Immature natural killer cell (primary cell): Measurements from ENCODE around the gene SREBF1. TPM values are rescaled to one million over a fixed set of nuclear protein-coding genes. Genes with fewer than 3 reads are reported as not detected.

Experiments
- DNase-seq, 3 donors: peaks; one replicate each; pipeline ENCODE4 v3.0.0; 2022; ENCODE audit warnings: mixed read lengths in 1 of 3
- H3K27ac Mint-ChIP-seq, 6 donors: one replicate each; pipeline ENCODE4 v1.8.0; 2020; ENCODE audit warnings: mixed read lengths in 6 of 6, mild to moderate bottlenecking in 5 of 6, inconsistent platforms in 4 of 6, moderate library complexity in 3 of 6
- H3K27me3 Mint-ChIP-seq, 3 donors: one replicate each; pipeline ENCODE4 v1.8.0; 2020 to 2021; ENCODE audit warnings: low read depth in 3 of 3, mild to moderate bottlenecking in 3 of 3, mixed read lengths in 3 of 3, moderate library complexity in 3 of 3, inconsistent platforms in 1 of 3
- H3K36me3 Mint-ChIP-seq, 3 donors: one replicate each; pipeline ENCODE4 v1.8.0; 2020; ENCODE audit warnings: mixed read lengths in 3 of 3, inconsistent platforms in 2 of 3, mild to moderate bottlenecking in 2 of 3
- H3K4me1 Mint-ChIP-seq, 2 donors: one replicate each; pipeline ENCODE4 v1.8.0; 2020; ENCODE audit warnings: inconsistent platforms in 2 of 2, mild to moderate bottlenecking in 2 of 2, mixed read lengths in 2 of 2, moderate library complexity in 1 of 2
- H3K4me3 Mint-ChIP-seq, 5 donors: one replicate each; pipeline ENCODE4 v1.8.0; 2020; ENCODE audit warnings: mild to moderate bottlenecking in 5 of 5, mixed read lengths in 5 of 5, inconsistent platforms in 3 of 5, moderate library complexity in 3 of 5
- H3K9me3 Mint-ChIP-seq, 6 donors: one replicate each; pipeline ENCODE4 v1.8.0; 2020; ENCODE audit warnings: mild to moderate bottlenecking in 6 of 6, mixed read lengths in 6 of 6, inconsistent platforms in 4 of 6, moderate library complexity in 3 of 6
- polyA plus RNA-seq, 3 donors: library from polyadenylated mRNA; unstranded; fragments of 300-500 nt; fragmentation: Illumina TruSeq; gene quantifications; one replicate each; pipeline ENCODE4 v1.2.3, GENCODE V29; 2021

SREBF1 gene
- polyA plus RNA-seq, 3 donors from 2014 or later = 2.9 to 13.4 (median 4.4) TPM

DNA sequence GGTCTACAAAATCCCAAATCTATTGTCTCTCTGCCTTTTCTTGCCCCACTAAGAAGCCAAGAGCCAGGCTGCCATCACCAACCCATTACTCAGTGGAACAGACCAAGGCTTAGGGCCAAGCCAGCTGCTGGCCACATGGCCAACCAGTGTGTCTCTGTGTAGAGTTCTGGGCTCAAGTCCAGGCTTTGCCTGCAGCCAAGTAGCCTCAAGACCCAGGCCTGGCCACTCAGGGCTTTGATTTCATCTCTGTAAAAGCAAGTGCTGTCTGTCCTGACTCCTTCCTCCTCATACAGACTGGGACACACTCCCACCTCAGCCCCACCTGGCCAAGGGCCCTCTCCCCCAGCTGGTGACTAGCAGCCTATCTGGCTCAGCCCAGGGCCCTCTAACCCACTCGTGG lies 14.6 kb downstream of the SREBF1 start:
- peaks cover 48 to 52% of the 10 kb centered on the region in 2 donors for H3K4me1 Mint-ChIP-seq
- no peak for DNase-seq
- H3K27me3 Mint-ChIP-seq = peaks cover 8 to 26% (median 14%) of the 10 kb centered on the region in 3 donors
- H3K27ac Mint-ChIP-seq = peak overlapping the region in 3 of 6 donors; percentile 16 to 49 (median 27)
- peak overlapping the region in 4 of 5 donors; percentile 1 to 63 (median 54) for H3K4me3 Mint-ChIP-seq
- H3K36me3 Mint-ChIP-seq = peaks cover 3 to 7% (median 6%) of the 10 kb centered on the region in 3 donors
- H3K9me3 Mint-ChIP-seq = no peaks in the 10 kb centered on the region

DNA sequence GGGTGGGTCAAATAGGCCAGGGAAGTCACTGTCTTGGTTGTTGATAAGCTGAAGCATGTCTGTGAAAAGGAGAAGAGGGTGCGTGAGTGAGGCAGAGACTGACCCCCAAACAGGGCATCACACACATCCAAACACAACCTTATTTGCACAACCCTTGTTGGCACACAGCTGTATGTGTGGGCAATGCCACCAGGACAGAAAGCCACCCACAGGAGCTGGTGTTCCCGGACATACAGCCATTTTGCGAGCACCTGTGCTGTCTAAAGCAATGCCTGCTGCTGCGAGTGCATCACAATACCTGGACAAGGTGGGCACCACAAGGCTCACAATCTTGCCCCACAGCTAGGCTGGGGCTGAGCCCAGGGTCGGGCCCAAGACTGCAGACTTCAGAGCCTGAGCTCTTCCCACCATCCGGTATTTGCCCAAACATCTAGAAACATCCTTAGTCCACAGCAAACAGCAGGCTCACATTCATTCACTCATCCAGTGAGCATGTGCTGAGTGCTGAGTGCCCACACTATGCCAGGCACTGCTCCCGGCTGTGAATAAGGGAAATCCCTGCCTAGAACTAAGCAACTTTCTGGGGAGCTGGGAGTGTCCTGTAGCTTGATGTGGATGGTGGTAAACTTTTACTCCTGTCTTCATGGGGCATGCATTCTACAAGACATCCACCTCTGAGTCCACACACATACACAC lies 16.2 kb downstream of the SREBF1 start:
- H3K4me1 Mint-ChIP-seq = peaks cover 33 to 36% of the 10 kb centered on the region in 2 donors
- DNase-seq = no peak
- H3K9me3 Mint-ChIP-seq = no peaks in the 10 kb centered on the region
- H3K27me3 Mint-ChIP-seq = peaks cover 9 to 31% (median 18%) of the 10 kb centered on the region in 3 donors
- H3K4me3 Mint-ChIP-seq = no peak overlapping the region
- H3K36me3 Mint-ChIP-seq = peaks cover 3 to 7% (median 6%) of the 10 kb centered on the region in 3 donors
- H3K27ac Mint-ChIP-seq = no peak overlapping the region

DNA sequence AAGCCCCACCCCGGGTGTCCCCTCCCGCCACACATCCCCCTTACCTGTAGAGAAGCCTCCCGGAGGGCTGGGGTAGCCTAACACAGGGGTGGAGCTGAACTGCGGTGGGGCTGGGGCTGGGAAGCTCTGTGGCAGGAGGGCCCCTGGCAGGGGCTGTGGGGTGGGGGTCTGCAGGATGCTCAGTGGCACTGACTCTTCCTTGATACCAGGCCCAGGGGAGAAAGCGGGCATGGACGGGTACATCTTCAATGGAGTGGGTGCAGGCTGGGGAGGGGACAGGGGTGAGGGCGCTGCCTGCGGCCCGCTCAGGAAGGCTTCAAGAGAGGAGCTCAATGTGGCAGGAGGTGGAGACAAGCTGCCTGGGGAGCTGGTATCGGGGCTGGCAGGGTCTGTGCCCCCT lies 16.7 kb downstream of the SREBF1 start:
- no peak overlapping the region for H3K27ac Mint-ChIP-seq
- H3K9me3 Mint-ChIP-seq = no peaks in the 10 kb centered on the region
- peaks cover 28 to 36% of the 10 kb centered on the region in 2 donors for H3K4me1 Mint-ChIP-seq
- peaks cover 11 to 30% (median 21%) of the 10 kb centered on the region in 3 donors for H3K27me3 Mint-ChIP-seq
- H3K4me3 Mint-ChIP-seq = no peak overlapping the region
- no peak for DNase-seq
- peaks cover 3 to 7% (median 6%) of the 10 kb centered on the region in 3 donors for H3K36me3 Mint-ChIP-seq

DNA sequence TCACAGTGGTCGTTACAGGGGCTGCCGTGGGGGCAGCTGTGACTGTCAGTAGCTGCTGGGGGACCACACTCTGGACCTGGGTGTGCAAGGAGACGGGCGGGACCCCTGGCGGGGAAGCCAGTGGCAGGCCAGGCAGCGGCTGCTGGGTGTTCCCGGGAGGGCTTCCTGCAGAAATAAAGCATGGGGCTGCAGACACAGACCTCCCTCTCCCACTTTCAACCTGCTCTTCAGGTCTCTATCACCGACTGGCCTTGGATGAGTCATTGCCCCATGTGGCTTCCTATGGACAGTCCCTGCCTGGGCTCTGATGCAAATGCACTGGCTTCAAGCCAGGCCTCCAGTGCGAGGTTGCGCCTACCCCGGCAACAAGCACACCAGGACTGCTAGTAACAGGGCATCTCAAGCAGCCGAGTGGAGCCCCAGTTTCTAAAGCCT lies 17.2 kb downstream of the SREBF1 start:
- peaks cover 23 to 31% of the 10 kb centered on the region in 2 donors for H3K4me1 Mint-ChIP-seq
- H3K36me3 Mint-ChIP-seq = peaks cover 3 to 7% (median 6%) of the 10 kb centered on the region in 3 donors
- H3K4me3 Mint-ChIP-seq = peak overlapping the region in 1 of 5 donors; percentile 22
- DNase-seq = peak; percentile 23 to 29 (median 26)
- peak overlapping the region in 2 of 6 donors; percentile 40 to 53 for H3K27ac Mint-ChIP-seq
- no peaks in the 10 kb centered on the region for H3K9me3 Mint-ChIP-seq
- H3K27me3 Mint-ChIP-seq = peaks cover 8 to 25% (median 19%) of the 10 kb centered on the region in 3 donors

DNA sequence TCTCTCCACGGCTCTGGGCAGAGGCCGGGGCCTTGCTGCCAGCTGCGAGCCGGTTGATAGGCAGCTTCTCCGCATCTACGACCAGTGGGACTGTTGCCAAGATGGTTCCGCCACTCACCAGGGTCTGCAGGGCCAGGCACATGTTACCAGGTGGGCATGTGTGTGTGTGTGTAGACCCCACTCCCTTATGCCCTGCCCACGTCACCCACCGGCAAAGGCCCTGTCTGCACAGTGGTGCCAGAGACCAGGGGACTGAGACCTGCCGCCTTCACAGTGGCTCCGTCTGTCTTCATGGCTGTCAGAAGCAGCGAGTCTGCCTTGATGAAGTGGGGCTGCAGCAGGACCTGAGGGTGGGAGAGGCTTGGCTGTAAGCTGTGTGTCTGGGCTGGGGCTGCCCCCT lies 17.7 kb downstream of the SREBF1 start:
- H3K36me3 Mint-ChIP-seq = peaks cover 3 to 7% (median 6%) of the 10 kb centered on the region in 3 donors
- H3K4me1 Mint-ChIP-seq = peaks cover 19 to 27% of the 10 kb centered on the region in 2 donors
- H3K4me3 Mint-ChIP-seq = no peak overlapping the region

DNA sequence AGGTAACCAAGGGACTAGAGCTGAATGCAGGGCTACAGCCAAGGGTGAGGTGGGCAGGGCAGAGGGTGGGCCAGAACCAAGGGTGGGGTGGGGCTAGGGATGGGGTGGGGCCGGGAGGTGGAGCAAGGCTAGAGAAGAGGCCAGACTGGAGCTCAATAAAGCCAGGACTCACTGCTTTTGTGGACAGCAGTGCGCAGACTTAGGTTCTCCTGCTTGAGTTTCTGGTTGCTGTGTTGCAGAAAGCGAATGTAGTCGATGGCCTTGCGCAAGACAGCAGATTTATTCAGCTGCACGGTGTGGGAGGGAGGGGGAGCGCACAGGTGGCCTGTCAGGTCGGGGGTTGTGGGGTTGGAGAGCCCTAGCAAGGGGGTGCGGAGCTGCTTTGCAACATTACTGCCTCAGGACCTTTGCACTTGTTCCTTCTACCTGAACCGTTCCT lies 18.7 kb downstream of the SREBF1 start:
- Mint-ChIP-seq H3K27me3 (peaks cover 8 to 20% (median 12%) of the 10 kb centered on the region in 3 donors), H3K4me1 (peaks cover 15 to 21% of the 10 kb centered on the region in 2 donors), H3K36me3 (peaks cover 3 to 7% (median 6%) of the 10 kb centered on the region in 3 donors), H3K4me3 (no peak overlapping the region), H3K9me3 (no peaks in the 10 kb centered on the region), H3K27ac (no peak overlapping the region)
- DNase-seq = no peak

More for the DNA sequence above, 17.7 kb downstream of the SREBF1 start:
- Mint-ChIP-seq H3K27ac (no peak overlapping the region), H3K9me3 (no peaks in the 10 kb centered on the region), H3K27me3 (peaks cover 8 to 21% (median 15%) of the 10 kb centered on the region in 3 donors)
- no peak for DNase-seq

DNA sequence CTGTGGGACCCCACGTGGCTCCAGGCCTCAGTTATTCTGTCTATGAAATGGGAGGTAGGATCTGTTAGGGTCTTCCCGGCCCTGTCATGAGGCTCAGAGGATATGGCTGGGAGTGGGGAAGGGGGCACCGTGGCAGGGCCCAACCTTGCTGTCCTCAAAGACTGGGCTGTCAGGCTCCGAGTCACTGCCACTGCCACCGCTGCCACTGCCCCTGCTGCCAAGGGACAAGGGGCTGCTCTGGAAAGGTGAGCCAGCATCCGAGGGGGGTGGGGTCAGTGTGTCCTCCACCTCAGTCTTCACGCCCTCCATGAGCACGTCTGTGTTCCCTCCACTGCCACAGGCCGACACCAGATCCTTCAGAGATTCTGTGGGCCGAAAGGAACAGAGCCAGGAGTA lies 19.2 kb downstream of the SREBF1 start:
- no peak for DNase-seq
- Mint-ChIP-seq H3K4me3 (no peak overlapping the region), H3K27me3 (peaks cover 8 to 20% (median 8%) of the 10 kb centered on the region in 3 donors), H3K9me3 (no peaks in the 10 kb centered on the region), H3K27ac (no peak overlapping the region), H3K36me3 (peaks cover 3 to 7% (median 6%) of the 10 kb centered on the region in 3 donors), H3K4me1 (peaks cover 9 to 15% of the 10 kb centered on the region in 2 donors)

DNA sequence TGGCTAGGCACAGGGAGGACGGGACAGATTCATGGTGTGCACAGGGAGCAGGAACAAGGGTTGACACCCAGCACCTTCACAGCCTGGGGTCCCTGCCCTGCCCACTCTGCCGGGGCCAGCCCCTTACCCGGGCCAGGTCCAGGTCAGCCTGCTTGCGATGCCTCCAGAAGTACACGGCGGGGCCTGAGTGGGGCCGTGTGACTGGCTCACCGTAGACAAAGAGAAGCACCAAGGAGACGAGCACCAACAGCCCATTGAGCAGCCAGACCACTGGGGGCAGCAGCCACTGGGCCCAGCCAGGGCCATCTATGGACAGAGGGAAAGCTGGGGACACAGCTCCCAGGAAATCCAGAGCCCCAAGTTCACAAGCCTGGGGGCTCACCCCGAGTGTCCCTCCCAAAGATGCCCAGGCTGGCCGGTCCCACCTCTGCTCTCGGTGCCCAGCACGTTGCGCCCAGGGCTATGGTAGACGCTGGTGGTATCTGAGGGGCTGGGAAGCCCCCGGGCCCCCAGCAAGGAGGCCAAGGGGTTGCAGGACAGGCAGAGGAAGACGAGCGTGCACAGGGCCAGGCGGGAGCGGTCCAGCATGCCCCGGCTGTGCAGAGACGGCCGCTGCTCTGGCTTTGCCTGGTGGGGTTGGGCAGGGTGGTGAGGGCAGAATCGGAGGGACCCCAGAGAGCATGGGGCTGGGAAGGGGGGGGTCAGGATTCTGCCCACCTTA lies 19.8 kb downstream of the SREBF1 start:
- DNase-seq = no peak
- H3K27me3 Mint-ChIP-seq = peaks cover 8 to 20% (median 8%) of the 10 kb centered on the region in 3 donors
- H3K4me3 Mint-ChIP-seq = no peak overlapping the region
- H3K4me1 Mint-ChIP-seq = peaks cover 9 to 13% of the 10 kb centered on the region in 2 donors
- H3K36me3 Mint-ChIP-seq = peaks cover 3 to 7% (median 6%) of the 10 kb centered on the region in 3 donors
- peak overlapping the region in 1 of 6 donors; percentile 31 for H3K27ac Mint-ChIP-seq
- H3K9me3 Mint-ChIP-seq = no peaks in the 10 kb centered on the region

DNA sequence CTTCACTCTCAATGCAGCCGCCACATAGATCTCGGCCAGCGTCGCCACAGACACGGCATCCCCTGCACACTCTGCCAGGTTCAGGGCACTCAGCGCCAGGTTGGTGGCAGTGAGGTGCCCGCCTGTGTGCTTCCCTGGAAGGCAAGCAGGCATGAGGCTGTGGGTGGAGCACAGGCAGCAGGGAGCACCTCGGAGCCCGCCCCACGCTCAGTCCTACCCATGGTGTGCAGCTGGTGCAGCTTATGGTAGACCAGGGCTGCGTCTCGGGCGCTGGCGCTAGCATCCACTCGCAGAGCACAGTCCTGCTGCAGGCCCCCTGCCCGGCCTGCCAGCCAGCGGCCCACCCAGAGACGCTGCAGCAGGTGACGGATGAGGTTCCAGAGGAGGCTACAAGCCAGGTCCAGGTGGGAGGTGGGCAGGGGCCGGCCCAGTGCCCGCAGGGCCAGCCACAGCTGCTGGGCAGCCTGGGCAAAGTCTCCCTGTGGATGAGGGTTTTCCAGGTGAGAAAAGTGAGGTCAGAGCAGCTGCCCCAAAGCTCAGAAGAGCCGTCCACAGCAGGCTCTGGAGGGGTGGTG lies 20.5 kb downstream of the SREBF1 start:
- DNase-seq = no peak
- no peaks in the 10 kb centered on the region for H3K9me3 Mint-ChIP-seq
- peaks cover 8 to 20% (median 10%) of the 10 kb centered on the region in 3 donors for H3K27me3 Mint-ChIP-seq
- peaks cover 3 to 7% (median 6%) of the 10 kb centered on the region in 3 donors for H3K36me3 Mint-ChIP-seq
- peaks cover 11 to 13% of the 10 kb centered on the region in 2 donors for H3K4me1 Mint-ChIP-seq
- H3K27ac Mint-ChIP-seq = no peak overlapping the region
- H3K4me3 Mint-ChIP-seq = no peak overlapping the region

DNA sequence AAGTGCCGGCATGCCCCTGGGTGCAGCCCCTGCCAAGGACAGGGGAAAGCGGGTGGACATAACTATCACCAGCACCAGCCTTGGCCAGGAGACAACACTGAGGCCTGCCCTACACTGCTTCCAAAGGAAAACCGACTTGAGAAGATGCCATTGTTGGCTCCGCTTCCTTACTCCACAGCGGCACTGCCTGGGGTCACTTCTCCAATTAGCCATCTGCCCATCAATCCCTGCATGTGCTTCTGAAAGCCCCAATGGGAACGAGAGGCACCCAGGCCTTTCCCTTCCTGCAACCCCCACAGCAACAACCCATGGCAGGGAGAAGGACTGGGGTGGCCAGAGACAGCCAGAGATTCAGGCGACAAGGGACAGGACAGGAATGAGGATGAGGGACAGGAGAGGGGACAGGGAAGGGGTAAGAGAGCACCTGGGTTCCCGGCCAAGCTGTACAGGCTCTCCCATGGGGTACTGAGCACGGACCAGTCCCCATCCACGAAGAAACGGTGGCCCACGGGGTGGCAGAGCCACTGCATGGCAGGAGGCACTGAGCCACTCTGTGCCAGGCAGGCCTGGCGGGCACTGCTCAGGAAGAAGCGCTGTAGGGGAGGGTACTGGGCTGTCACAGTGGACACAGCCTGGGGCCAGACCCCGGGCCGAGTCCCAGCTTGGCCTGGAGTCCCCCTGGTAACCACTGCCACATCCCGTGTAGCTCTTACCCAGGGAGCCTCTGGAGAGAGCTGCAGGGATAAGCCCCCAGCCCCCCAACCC lies 21.2 kb downstream of the SREBF1 start:
- H3K27ac Mint-ChIP-seq = peak overlapping the region in 1 of 6 donors; percentile 70
- peaks cover 3 to 7% (median 6%) of the 10 kb centered on the region in 3 donors for H3K36me3 Mint-ChIP-seq
- peaks cover 7 to 19% (median 10%) of the 10 kb centered on the region in 3 donors for H3K27me3 Mint-ChIP-seq
- H3K4me1 Mint-ChIP-seq = peaks cover 9 to 13% of the 10 kb centered on the region in 2 donors
- H3K9me3 Mint-ChIP-seq = no peaks in the 10 kb centered on the region
- no peak overlapping the region for H3K4me3 Mint-ChIP-seq
- DNase-seq = no peak

DNA sequence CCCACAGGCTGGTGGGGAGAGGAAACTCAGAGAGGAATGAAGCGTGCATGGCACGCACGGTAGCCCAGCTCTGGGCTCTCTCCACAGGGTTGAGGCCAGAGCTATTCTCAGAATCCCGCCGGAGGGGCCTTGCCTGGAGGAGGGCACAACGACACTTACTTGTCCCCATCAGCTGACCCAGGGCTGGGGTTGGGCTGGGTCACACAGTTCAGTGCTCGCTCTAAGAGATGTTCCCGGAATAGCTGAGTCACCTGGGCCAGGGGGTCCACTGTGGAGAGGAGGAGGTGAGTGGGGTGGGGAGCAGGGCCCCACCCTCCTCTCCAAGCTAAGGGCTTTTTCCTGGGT lies 21.8 kb downstream of the SREBF1 start:
- peak overlapping the region in 1 of 6 donors; percentile 55 for H3K27ac Mint-ChIP-seq
- H3K36me3 Mint-ChIP-seq = peaks cover 3 to 7% (median 6%) of the 10 kb centered on the region in 3 donors
- no peak for DNase-seq
- peaks cover 7 to 19% (median 10%) of the 10 kb centered on the region in 3 donors for H3K27me3 Mint-ChIP-seq
- H3K9me3 Mint-ChIP-seq = no peaks in the 10 kb centered on the region
- peaks cover 9 to 13% of the 10 kb centered on the region in 2 donors for H3K4me1 Mint-ChIP-seq
- no peak overlapping the region for H3K4me3 Mint-ChIP-seq

DNA sequence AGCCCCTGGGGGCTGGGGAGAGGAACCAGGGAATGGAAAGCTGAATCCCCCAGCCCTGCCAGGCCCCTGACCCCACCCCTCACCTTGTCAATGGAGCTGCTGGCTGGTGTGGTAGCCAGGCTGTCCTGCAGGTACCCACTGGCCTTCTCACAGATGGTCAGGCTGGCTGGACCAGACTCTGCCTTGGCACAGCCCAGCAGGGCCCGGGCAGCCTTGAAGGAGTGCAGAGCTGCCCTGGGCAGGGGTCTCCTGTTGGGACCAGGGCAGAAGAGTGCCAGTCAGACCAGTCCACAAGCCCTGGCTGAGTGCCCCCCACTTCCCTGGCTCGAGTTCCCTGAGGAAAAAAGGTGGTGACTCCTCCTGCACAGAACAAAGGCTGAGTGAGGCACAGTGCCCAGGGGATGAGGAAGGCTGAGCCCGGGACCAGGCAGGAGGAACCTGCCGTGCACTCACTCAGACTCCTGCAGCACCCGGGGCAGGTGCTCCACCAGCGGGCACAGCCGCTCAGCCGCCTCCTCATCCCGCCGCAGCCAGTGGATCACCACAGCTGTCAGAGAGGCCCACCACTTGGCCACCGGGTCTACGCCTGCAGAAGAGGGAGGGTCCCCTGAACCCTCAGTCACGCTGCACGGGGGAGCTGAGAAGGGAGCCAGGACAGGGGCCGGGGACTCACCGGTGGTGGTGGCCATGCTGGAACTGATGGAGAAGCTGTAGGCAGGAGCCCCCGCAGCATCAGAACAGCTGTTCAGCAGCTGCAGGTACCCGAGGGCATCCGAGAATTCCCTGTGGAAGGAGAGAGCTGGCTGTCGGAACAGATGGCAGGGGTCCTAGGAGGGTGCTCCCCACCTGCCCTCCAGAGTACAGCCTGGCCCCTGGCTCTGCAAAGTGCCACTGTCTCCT lies 22.4 kb downstream of the SREBF1 start:
- peaks cover 6 to 7% of the 10 kb centered on the region in 2 donors for H3K4me1 Mint-ChIP-seq
- H3K9me3 Mint-ChIP-seq = no peaks in the 10 kb centered on the region
- peak overlapping the region in 1 of 6 donors; percentile 55 for H3K27ac Mint-ChIP-seq

More for the DNA sequence above, 22.4 kb downstream of the SREBF1 start:
- no peak for DNase-seq
- H3K27me3 Mint-ChIP-seq = peaks cover 7 to 16% (median 10%) of the 10 kb centered on the region in 3 donors
- peaks cover 3 to 7% (median 6%) of the 10 kb centered on the region in 3 donors for H3K36me3 Mint-ChIP-seq
- H3K4me3 Mint-ChIP-seq = no peak overlapping the region
